Astrocyte of the cerebellum (primary cell): ENCODE data around the gene CATSPERZ.

Source experiments
- DNase-seq: peaks from one replicate; pipeline ENCODE4 v3.0.0-alpha.2; 2011; ENCODE audit warnings: low read depth
- H3K4me3 ChIP-seq: 2 replicates; pipeline ENCODE4 v1.5.1; 2011; ENCODE audit warnings: mild to moderate bottlenecking, low read depth, low read length, moderate library complexity
- CTCF ChIP-seq: IDR thresholded peaks from 2 replicates; pipeline ENCODE4 v1.5.1; 2012; ENCODE audit warnings: low read length, low read depth, moderate library complexity, mild to moderate bottlenecking; ENCODE audit errors: missing control alignments
- in situ Hi-C: cut with HindIII; loops from 2 replicates; pipeline ENCODE4 v1.10.0; 2017; ENCODE audit warnings: low sequenced_read_pairs

Gene CATSPERZ

GRCh38 chr11:64285885-64286800 is 14.0 kb upstream of the CATSPERZ start:
- no peak for DNase-seq
- no peak for TF ChIP-seq CTCF
- peak overlapping the region; percentile 74 for H3K4me3 ChIP-seq
- in situ Hi-C loops = no loop called here

GRCh38 chr11:64286801-64287159 is 13.4 kb upstream of the CATSPERZ start:
- in situ Hi-C loops = no loop called here
- no peak for DNase-seq
- no peak for TF ChIP-seq CTCF
- no peak overlapping the region for H3K4me3 ChIP-seq

GRCh38 chr11:64287676-64288352 is 12.3 kb upstream of the CATSPERZ start:
- H3K4me3 ChIP-seq = no peak overlapping the region
- DNase-seq = no peak
- TF ChIP-seq CTCF = no peak
- in situ Hi-C loops = no loop called here

- no peak for TF ChIP-seq CTCF
- in situ Hi-C loops = no loop called here
- no peak overlapping the region for H3K4me3 ChIP-seq
- DNase-seq = no peak
These were observed 11.8 kb upstream of the CATSPERZ start for GRCh38 chr11:64288353-64288750.

- in situ Hi-C loops = no loop called here
- no peak overlapping the region for H3K4me3 ChIP-seq
- no peak for DNase-seq
- TF ChIP-seq CTCF = no peak
These were observed 11.1 kb upstream of the CATSPERZ start for GRCh38 chr11:64289002-64289564.

GRCh38 chr11:64290352-64291261 is 9.6 kb upstream of the CATSPERZ start:
- DNase-seq = no peak
- TF ChIP-seq CTCF = no peak
- no peak overlapping the region for H3K4me3 ChIP-seq
- in situ Hi-C loops = no loop called here
